Gastroesophageal sphincter (tissue), 4 donors: ENCODE measurements around the gene CLASP1. TPM values are rescaled to one million over a fixed set of nuclear protein-coding genes. Genes with fewer than 3 reads are reported as not detected.

Experiments
- ATAC-seq: fragments of 150-250 bp; one replicate; pipeline ENCODE4 v1.9.1; 2016; ENCODE audit warnings: mild to moderate bottlenecking, moderate library complexity
- H3K27ac ChIP-seq, 4 donors: fragments of 200-600 bp; sonication (generic) in 3 of 4; 1 replicate in 3 of 4; 2 replicates in 1 of 4; pipeline ENCODE4 v1.5.1; 2016 to 2019
- H3K27me3 ChIP-seq: fragments of 200-600 bp; sonication (generic); one replicate; pipeline ENCODE4 v1.5.1; 2019
- H3K36me3 ChIP-seq, 2 donors: fragments of 200-600 bp; sonication (generic); one replicate each; pipeline ENCODE4 v1.5.1; 2019; ENCODE audit warnings: control low read depth in 1 of 2
- H3K4me1 ChIP-seq, 3 donors: fragments of 200-600 bp; sonication (generic); 1 replicate in 2 of 3; 2 replicates in 1 of 3; pipeline ENCODE4 v1.5.1; 2016 to 2019; ENCODE audit warnings: control low read depth in 2 of 3
- H3K4me3 ChIP-seq, 2 donors: fragments of 200-600 bp; sonication (generic); one replicate each; pipeline ENCODE4 v1.5.1; 2019; ENCODE audit warnings: mild to moderate bottlenecking in 1 of 2, moderate library complexity in 1 of 2
- H3K9me3 ChIP-seq, 3 donors: fragments of 200-600 bp; sonication (generic); one replicate each; pipeline ENCODE4 v1.5.1; 2017 to 2019; ENCODE audit warnings: control low read depth in 2 of 3
- CTCF ChIP-seq, 4 experiments: fragments of 200-600 bp in 2 of 4; fragments of 450-650 bp in 2 of 4; sonication (generic) in 1 of 4; IDR thresholded peaks; one replicate each; pipeline ENCODE4 v1.5.1; 2017 to 2019; ENCODE audit warnings: antibody characterized with exemption in 4 of 4, mild to moderate bottlenecking in 2 of 4, moderate library complexity in 2 of 4
- EP300 ChIP-seq: sonication (generic); formaldehyde crosslinking; IDR thresholded peaks from one replicate; pipeline ENCODE4 v1.6.1; 2017; ENCODE audit warnings: antibody characterized with exemption, mild to moderate bottlenecking
- POLR2A ChIP-seq, 2 donors: fragments of 450-650 bp; IDR thresholded peaks; one replicate each; pipeline ENCODE4 v1.6.1; 2017; ENCODE audit warnings: antibody characterized with exemption in 2 of 2, mild to moderate bottlenecking in 2 of 2, moderate library complexity in 1 of 2
- POLR2AphosphoS5 ChIP-seq: sonication (generic); formaldehyde crosslinking; IDR thresholded peaks from one replicate; pipeline ENCODE4 v1.6.1; 2017; ENCODE audit warnings: antibody characterized with exemption
- WGBS, 2 donors: methylation state at CpG; one replicate each; pipeline ENCODE4 v1.1.5; 2018; ENCODE audit warnings: low coverage in 1 of 2; 5-methylcytosine and 5-hydroxymethylcytosine counted together
- total RNA-seq, 4 donors: library from RNA; depleted of rRNA; stranded (reverse); fragments of >200 nt; gene quantifications; one replicate each; pipeline ENCODE4 v1.1.0, GENCODE V29; 2016

Gene CLASP1
- total RNA-seq, 4 donors from 2014 or later: 72.0 to 108 (median 84.7) TPM

GRCh38 chr2:121363632-121364420 is 285.4 kb downstream of the CLASP1 start:
- Histone ChIP-seq H3K4me3 (no peak overlapping the region), H3K27ac (peak overlapping the region in 3 of 4 donors; percentile 37 to 62 (median 60)), H3K9me3 (no peaks in the 10 kb centered on the region), H3K27me3 (no peaks in the 10 kb centered on the region), H3K4me1 (peaks cover 0 to 34% (median 2%) of the 10 kb centered on the region in 3 donors), H3K36me3 (peaks cover 0 to 95% of the 10 kb centered on the region in 2 donors)
- peak; percentile 74 for ATAC-seq
- 19 to 25% methylated on average over 3 to 5 of the region's 5 CpGs for WGBS, 2 donors
- TF ChIP-seq CTCF (IDR thresholded peaks at IDR 0.05) (no peak), POLR2AphosphoS5 (peak; percentile 72)

GRCh38 chr2:121362774-121363173 is 286.5 kb downstream of the CLASP1 start:
- ATAC-seq: no peak
- WGBS, 2 donors: 65 to 74% methylated on average over 3 to 4 of the region's 4 CpGs
- Histone ChIP-seq H3K36me3 (peaks cover 0 to 94% of the 10 kb centered on the region in 2 donors), H3K4me1 (peaks cover 0 to 34% (median 2%) of the 10 kb centered on the region in 3 donors), H3K27ac (peak overlapping the region in 2 of 4 donors; percentile 36 to 60), H3K4me3 (no peak overlapping the region), H3K27me3 (no peaks in the 10 kb centered on the region), H3K9me3 (no peaks in the 10 kb centered on the region)
- TF ChIP-seq POLR2A (IDR thresholded peaks at IDR 0.05): no peak

GRCh38 chr2:121362226-121362625 is 287.0 kb downstream of the CLASP1 start:
- Histone ChIP-seq H3K9me3 (no peaks in the 10 kb centered on the region), H3K4me3 (no peak overlapping the region), H3K27ac (peak overlapping the region in 1 of 4 donors; percentile 60), H3K36me3 (peaks cover 0 to 94% of the 10 kb centered on the region in 2 donors), H3K4me1 (peaks cover 0 to 34% (median 2%) of the 10 kb centered on the region in 3 donors), H3K27me3 (no peaks in the 10 kb centered on the region)
- TF ChIP-seq CTCF (IDR thresholded peaks at IDR 0.05): no peak
- no peak for TF ChIP-seq EP300
- TF ChIP-seq POLR2A (IDR thresholded peaks at IDR 0.05): no peak
- no peak for TF ChIP-seq POLR2AphosphoS5
- WGBS, 2 donors: 75% methylated on average over 1 of the region's 1 CpG; no CpG with 5 or more reads in 1 of the 2 donors
- ATAC-seq: no peak

GRCh38 chr2:121360566-121361300 is 288.5 kb downstream of the CLASP1 start:
- H3K27ac ChIP-seq: peak overlapping the region in 1 of 4 donors; percentile 7
- no peak overlapping the region for H3K4me3 ChIP-seq
- TF ChIP-seq EP300 (no peak), POLR2AphosphoS5 (peak; percentile 26), POLR2A (IDR thresholded peaks at IDR 0.05) (no peak)
- ATAC-seq: no peak
- H3K27me3 ChIP-seq: no peaks in the 10 kb centered on the region
- H3K36me3 ChIP-seq: peaks cover 0 to 90% of the 10 kb centered on the region in 2 donors
- 63 to 78% methylated on average over 7 to 8 of the region's 8 CpGs for WGBS, 2 donors
- no peaks in the 10 kb centered on the region for H3K9me3 ChIP-seq
- peaks cover 0 to 34% (median 2%) of the 10 kb centered on the region in 3 donors for H3K4me1 ChIP-seq

GRCh38 chr2:121359716-121360565 is 289.3 kb downstream of the CLASP1 start:
- WGBS, 2 donors: 90 to 93% methylated on average over 7 to 9 of the region's 9 CpGs
- Histone ChIP-seq H3K27me3 (no peaks in the 10 kb centered on the region), H3K9me3 (no peaks in the 10 kb centered on the region), H3K4me1 (peaks cover 0 to 32% (median 2%) of the 10 kb centered on the region in 3 donors), H3K4me3 (no peak overlapping the region), H3K36me3 (peaks cover 0 to 86% of the 10 kb centered on the region in 2 donors), H3K27ac (no peak overlapping the region)
- TF ChIP-seq CTCF (IDR thresholded peaks at IDR 0.05): no peak
- TF ChIP-seq POLR2A (IDR thresholded peaks at IDR 0.05): no peak
- no peak for TF ChIP-seq POLR2AphosphoS5
- TF ChIP-seq EP300: no peak
- ATAC-seq: no peak
